ENCODE results near the gene KRT86.
A peak's percentile ranks its signal among the peaks of the same experiment; 100 is the strongest.
"Not testable (repeated sequence)": the region's sequence is repeated elsewhere in the genome, so short reads cannot be mapped to it uniquely, and the experiment has no call there.

KRT86 gene

GRCh38 chr12:52239767-52240166 lies 34.7 kb upstream of the KRT86 start:
- H4K20me1 ChIP-seq (ENCODE audit: insufficient read depth, low read length): no peaks in the 10 kb centered on the region
- H3K9me2 ChIP-seq (ENCODE audit: low read depth, low read length): no peaks in the 10 kb centered on the region
- H2AFZ ChIP-seq (ENCODE audit: low read length): no peak overlapping the region
- H3K79me2 ChIP-seq (ENCODE audit: insufficient read depth, low read length): no peaks in the 10 kb centered on the region
- H3K4me3 ChIP-seq (ENCODE audit: low read depth, low read length, poor library complexity, severe bottlenecking): no peak overlapping the region
- TF ChIP-seq CTCF (IDR thresholded peaks at IDR 0.05; ENCODE audit: low read length) (no peak), EZH2 (IDR thresholded peaks at IDR 0.05; ENCODE audit: borderline replicate concordance, low read length) (no peak)
- H3K27me3 ChIP-seq (ENCODE audit: insufficient read depth, low read length): no peaks in the 10 kb centered on the region
- H3K27ac ChIP-seq (ENCODE audit: low read depth, low read length, poor library complexity, severe bottlenecking): no peak overlapping the region
- H3K4me1 ChIP-seq (ENCODE audit: insufficient read depth, low read length, severe bottlenecking): no peaks in the 10 kb centered on the region
- H3K9me3 ChIP-seq (ENCODE audit: low read length): no peaks in the 10 kb centered on the region
- no peaks in the 10 kb centered on the region for H3F3A ChIP-seq (ENCODE audit: insufficient read depth, low read length)
- no peak overlapping the region for H3K9ac ChIP-seq (ENCODE audit: low read length)
- H3K4me2 ChIP-seq (ENCODE audit: low read length): no peak overlapping the region
- no peaks in the 10 kb centered on the region for H3K36me3 ChIP-seq (ENCODE audit: insufficient read depth, low read length)

GRCh38 chr12:52240247-52240646 lies 34.2 kb upstream of the KRT86 start:
- not testable (repeated sequence) for H3K9ac ChIP-seq (ENCODE audit: low read length); H3K27ac ChIP-seq (ENCODE audit: low read depth, low read length, poor library complexity, severe bottlenecking); H3K9me2 ChIP-seq (ENCODE audit: low read depth, low read length); H3K4me3 ChIP-seq (ENCODE audit: low read depth, low read length, poor library complexity, severe bottlenecking); H3K9me3 ChIP-seq (ENCODE audit: low read length); H4K20me1 ChIP-seq (ENCODE audit: insufficient read depth, low read length); H3K79me2 ChIP-seq (ENCODE audit: insufficient read depth, low read length); H3K4me1 ChIP-seq (ENCODE audit: insufficient read depth, low read length, severe bottlenecking); H3F3A ChIP-seq (ENCODE audit: insufficient read depth, low read length); H3K36me3 ChIP-seq (ENCODE audit: insufficient read depth, low read length); H3K27me3 ChIP-seq (ENCODE audit: insufficient read depth, low read length); H3K4me2 ChIP-seq (ENCODE audit: low read length); H2AFZ ChIP-seq (ENCODE audit: low read length)

GRCh38 chr12:52241205-52241842 lies 33.1 kb upstream of the KRT86 start:
- H3K4me1 ChIP-seq (ENCODE audit: insufficient read depth, low read length, severe bottlenecking): no peaks in the 10 kb centered on the region
- TF ChIP-seq EZH2 (IDR thresholded peaks at IDR 0.05; ENCODE audit: borderline replicate concordance, low read length) (no peak), CTCF (IDR thresholded peaks at IDR 0.05; ENCODE audit: low read length) (peak; percentile 14)
- H2AFZ ChIP-seq (ENCODE audit: low read length): no peak overlapping the region
- no peaks in the 10 kb centered on the region for H3K9me2 ChIP-seq (ENCODE audit: low read depth, low read length)
- no peak overlapping the region for H3K4me2 ChIP-seq (ENCODE audit: low read length)
- no peaks in the 10 kb centered on the region for H3K9me3 ChIP-seq (ENCODE audit: low read length)
- no peaks in the 10 kb centered on the region for H4K20me1 ChIP-seq (ENCODE audit: insufficient read depth, low read length)
- H3K27me3 ChIP-seq (ENCODE audit: insufficient read depth, low read length): no peaks in the 10 kb centered on the region
- H3F3A ChIP-seq (ENCODE audit: insufficient read depth, low read length): no peaks in the 10 kb centered on the region
- no peaks in the 10 kb centered on the region for H3K36me3 ChIP-seq (ENCODE audit: insufficient read depth, low read length)
- H3K79me2 ChIP-seq (ENCODE audit: insufficient read depth, low read length): no peaks in the 10 kb centered on the region
- H3K4me3 ChIP-seq (ENCODE audit: low read depth, low read length, poor library complexity, severe bottlenecking): no peak overlapping the region
- H3K9ac ChIP-seq (ENCODE audit: low read length): no peak overlapping the region
- no peak overlapping the region for H3K27ac ChIP-seq (ENCODE audit: low read depth, low read length, poor library complexity, severe bottlenecking)

Data from OCI-LY1 (cell line).